ENCODE data around the gene IRX1.

- TF ChIP-seq POLR2A (IDR thresholded peaks at IDR 0.05; ENCODE audit: low read length) (no peak), GATA1 (IDR thresholded peaks at IDR 0.05; ENCODE audit: low read depth, low read length) (no peak)
Observed at GRCh38 chr5:3592298-3592697, 3.3 kb upstream of the IRX1 start.

Data from erythroblast (primary cell).